HG03354 (cell line): Measurements from ENCODE around the gene PHACTR3.

Experiments used
- ATAC-seq: cut with Tn5 transposase; IDR thresholded peaks from one replicate; pipeline ENCODE4 v1.9.1; 2021; ENCODE audit warnings: mild to moderate bottlenecking; ENCODE audit not compliant: unreplicated experiment, poor library complexity, severe bottlenecking

Gene PHACTR3

GRCh38 chr20:59804871-59805665 lies 200.7 kb downstream of the PHACTR3 start:
- no peak for ATAC-seq

DNA sequence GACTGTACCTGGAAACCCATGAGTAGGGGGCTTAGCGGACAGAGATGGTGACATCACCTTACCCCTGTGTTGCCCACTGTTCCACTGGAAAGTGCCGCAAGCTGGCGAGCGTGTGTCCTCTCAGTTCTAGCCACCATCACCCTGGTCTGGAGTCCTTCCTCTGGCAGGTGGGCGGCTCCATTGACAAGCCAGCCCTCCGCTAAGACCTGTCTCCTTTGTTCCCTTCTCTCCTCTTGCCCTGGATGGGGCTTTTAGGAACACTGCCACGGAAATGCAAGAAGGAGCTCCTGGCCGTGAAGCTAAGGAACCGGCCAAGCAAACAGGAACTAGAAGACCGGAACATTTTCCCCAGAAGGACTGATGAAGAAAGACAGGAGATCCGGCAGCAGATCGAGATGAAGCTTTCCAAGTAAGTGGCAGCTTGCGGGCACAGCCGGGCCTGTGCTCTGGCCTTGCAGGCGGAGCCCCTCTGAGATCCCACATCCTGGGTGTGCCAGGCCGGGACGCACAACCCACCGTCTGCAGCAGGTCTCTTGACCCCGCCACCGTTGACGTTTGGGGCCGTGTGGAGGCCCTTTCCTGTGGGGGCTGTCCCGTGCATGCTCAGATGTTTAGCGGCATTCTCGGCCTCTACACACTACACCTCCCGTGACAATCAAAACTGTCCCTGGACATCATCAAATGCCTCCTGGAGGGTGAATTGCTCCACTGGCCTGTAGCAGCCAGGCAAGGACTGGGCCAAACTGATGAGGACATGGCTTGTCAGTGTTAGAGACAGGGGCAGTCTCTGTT lies 201.6 kb downstream of the PHACTR3 start:
- no peak for ATAC-seq

GRCh38 chr20:59806578-59806975 lies 202.2 kb downstream of the PHACTR3 start:
- ATAC-seq = no peak

DNA sequence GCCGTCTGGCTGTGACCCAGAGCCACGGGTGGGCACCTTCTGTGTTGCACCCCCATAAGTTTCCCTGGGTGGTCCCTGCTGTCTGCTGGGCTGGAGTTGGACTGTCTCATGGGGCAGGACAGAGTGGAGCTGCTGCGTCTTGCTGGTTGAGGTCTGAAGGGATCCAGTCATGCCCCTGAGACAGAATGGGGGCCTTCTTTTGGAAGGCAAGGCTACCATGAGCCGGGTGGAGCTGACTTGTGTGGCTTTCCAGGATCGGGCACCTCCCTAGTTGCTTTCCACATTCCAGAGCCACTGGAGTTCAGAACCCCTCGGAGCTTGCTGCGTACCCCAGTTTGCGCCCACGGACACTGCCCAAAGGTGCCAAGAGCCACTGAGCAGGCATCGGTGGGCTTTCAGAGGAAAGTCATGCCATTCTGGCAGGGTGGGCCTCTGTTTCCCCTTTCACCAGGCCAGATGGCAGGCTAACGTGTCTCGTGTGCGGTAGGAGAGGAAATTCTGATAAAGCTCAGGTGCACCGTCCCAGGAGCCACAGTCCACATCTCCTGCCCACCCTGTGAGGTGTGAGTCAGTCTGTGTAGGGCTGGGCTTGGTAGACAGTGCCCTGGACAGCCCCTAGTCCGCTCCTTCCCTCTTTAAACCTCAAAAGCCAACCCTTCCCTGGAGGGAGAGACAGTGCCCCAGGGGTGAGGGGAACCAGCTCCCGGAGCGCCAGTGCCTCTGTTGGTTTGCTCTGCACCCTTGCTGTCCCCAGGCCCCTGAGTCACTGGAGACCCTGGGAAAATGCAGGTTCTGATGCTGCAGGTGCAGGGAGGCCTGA lies 203.8 kb downstream of the PHACTR3 start:
- ATAC-seq = no peak

DNA sequence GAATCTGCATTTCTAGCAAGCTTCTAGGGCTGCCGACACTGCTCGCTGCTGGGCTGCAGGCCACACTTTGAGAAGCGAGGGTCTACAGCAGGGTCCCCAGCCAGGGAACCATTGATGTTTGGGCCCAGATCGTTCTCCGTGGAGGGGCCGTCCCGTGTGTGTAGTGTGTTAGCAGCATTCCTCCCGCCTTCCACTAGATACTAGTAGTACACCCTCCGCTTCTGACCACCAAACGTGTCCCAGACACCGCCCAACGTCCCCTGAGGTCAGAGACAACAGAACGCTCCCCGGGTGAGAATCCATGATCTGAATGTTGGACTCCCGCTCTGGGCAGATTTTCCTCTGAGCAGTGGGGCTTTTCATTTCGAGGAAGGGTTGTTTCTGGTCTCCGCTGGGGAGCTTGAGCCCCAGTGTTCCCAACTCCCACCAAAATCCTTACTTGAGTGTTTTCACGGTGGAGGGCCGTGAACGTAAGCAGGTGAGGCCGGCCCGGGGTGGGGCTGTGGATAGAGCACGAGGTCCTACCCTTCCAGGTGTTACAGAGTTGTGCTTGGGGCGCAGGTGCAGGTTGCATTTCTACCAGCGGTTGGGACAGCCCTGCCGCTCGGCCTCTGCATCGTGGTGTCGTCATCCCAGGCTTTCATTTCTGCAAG lies 204.5 kb downstream of the PHACTR3 start:
- ATAC-seq = no peak

DNA sequence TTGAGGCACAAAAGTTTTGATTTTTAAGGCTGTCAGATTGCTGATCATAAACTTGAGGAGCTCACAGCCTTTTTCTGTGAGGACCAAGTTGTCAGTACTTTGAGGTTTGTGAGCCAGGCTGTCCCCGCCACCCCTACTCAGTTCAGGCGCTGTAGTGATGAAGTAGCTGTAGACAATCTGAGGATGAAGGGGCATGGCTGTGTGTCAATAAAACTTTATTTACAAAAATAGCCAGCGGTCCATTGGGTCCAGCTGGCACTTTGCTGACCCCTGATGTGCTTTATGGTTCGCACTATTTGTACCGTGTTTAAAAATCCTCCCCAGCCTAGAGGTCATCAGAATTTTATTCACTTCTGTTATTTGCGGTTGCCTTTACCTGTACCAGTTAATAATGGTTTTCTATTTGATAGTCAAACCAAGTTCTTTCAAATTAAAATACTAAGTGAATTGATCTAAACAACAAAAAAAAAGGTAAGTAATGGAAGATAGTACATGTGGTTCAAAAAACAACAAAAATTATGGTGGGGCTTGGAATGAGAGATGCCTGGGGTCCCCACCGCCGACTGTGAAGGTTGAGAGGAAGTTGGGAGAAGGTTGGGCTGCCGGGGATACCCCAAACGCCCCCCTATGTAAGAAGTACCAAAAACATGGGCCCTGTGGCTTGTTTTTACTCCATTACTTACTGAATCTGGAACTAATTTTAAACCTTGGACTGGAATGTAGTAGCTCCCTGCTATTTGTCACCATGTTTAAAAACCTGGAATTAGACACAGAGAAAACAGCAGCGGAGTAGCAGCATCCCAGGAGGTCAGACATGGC lies 205.5 kb downstream of the PHACTR3 start:
- no peak for ATAC-seq

GRCh38 chr20:59810449-59811187 lies 206.3 kb downstream of the PHACTR3 start:
- no peak for ATAC-seq

GRCh38 chr20:59811681-59812171 lies 207.4 kb downstream of the PHACTR3 start:
- no peak for ATAC-seq

GRCh38 chr20:59812286-59813125 lies 208.2 kb downstream of the PHACTR3 start:
- no peak for ATAC-seq

DNA sequence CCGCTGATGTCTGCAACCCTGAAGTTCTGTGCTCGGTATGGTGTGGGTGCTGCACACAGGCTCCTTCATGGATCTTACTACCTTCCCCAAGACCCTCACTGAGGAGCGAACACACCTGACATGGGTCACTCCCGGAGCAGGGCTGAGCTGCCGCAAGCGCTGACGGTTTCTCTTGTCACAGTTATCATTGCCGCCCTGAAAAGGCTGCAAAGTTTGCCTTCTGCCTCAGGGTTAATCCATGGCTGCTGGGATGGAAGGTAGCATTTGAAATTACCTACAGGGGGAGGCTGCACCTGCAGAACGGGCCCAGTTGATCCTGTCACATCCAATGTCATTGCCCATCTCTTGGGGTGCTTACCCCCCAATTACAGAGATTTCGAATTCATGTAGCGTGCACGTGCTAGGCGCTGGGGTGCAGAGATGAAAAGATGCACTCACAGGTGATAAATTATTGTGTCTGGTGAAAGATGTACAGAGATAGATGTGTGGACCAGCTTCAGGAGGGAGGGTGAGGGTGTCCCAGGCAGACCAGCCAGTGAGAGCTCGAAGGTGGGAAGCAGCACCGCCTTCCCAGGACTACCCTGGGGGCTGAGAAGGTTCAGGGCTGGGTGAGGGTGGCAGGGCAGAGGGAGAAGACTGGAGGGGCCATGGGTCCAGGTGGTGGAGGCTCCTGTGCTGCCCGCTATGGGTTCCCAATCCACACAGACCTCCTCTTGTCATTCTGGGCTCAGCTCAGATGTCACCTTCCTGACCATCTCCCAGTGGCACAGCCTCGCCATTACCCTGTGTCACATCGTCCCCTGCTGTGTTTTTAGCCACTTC lies 209.0 kb downstream of the PHACTR3 start:
- ATAC-seq = no peak

GRCh38 chr20:59813948-59814839 lies 209.9 kb downstream of the PHACTR3 start:
- no peak for ATAC-seq

GRCh38 chr20:59814840-59815340 lies 210.6 kb downstream of the PHACTR3 start:
- no peak for ATAC-seq

GRCh38 chr20:59816146-59816738 lies 211.9 kb downstream of the PHACTR3 start:
- ATAC-seq = no peak

DNA sequence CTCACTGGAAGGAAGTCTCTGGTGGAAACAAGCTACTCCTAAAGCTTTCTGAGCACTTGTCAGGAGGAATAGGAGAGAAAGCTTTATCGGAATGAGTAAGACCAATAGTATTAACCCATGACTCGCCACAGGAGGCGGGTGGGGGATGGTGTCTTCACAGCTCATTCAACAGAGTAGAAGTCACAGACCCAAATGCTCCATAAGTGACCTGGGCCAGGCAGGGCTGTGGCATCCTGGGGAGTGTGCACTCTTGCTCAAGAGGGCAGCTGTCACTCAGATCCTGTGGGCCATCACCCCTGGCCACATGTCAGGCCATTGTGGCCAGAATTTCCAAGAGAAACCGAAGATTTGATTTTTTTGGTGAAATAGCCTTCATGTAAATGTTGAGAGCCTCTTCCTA lies 213.1 kb downstream of the PHACTR3 start:
- no peak for ATAC-seq
